ENCODE results near the gene TBC1D3D.
"Not testable (repeated sequence)": the region's sequence is repeated elsewhere in the genome, so short reads cannot be mapped to it uniquely, and the experiment has no call there.

TBC1D3D gene

GRCh38 chr17:38003676-38004075 is at the start of gene TBC1D3D:
TBC1D3D (plus strand) TSS chr17:38003976; CDS start chr17:38005561, 1,585 bp downstream.
- DNase-seq (ENCODE audit: low spot score in 2 of 2); ATAC-seq (replicated peaks; ENCODE audit: extremely low read depth, poor library complexity, severe bottlenecking); H3K27ac Mint-ChIP-seq (ENCODE audit: low read depth); H3K4me1 Mint-ChIP-seq; H3K36me3 Mint-ChIP-seq (ENCODE audit: insufficient read depth); H3K9me3 Mint-ChIP-seq; H3K4me3 Mint-ChIP-seq; H3K27me3 Mint-ChIP-seq: not testable (repeated sequence)

GRCh38 chr17:37988960-37989359 is 14.8 kb upstream of the TBC1D3D start, which contains the start of gene TBC1D3L:
TBC1D3L (minus strand) TSS chr17:37989060; CDS start chr17:37987520, 1,540 bp downstream.
- not testable (repeated sequence) for ATAC-seq (replicated peaks; ENCODE audit: extremely low read depth, poor library complexity, severe bottlenecking); DNase-seq (ENCODE audit: low spot score in 2 of 2); H3K27me3 Mint-ChIP-seq; H3K9me3 Mint-ChIP-seq; H3K4me3 Mint-ChIP-seq; H3K4me1 Mint-ChIP-seq; H3K27ac Mint-ChIP-seq (ENCODE audit: low read depth); H3K36me3 Mint-ChIP-seq (ENCODE audit: insufficient read depth)
